Left lung (tissue), 10 donors: ENCODE measurements around the gene ADGRA1. TPM values are rescaled to one million over a fixed set of nuclear protein-coding genes. Genes with fewer than 3 reads are reported as not detected.

ENCODE experiments used
- ATAC-seq: fragments of 200-7000 bp; cut with Tn5 transposase; one replicate; pipeline ENCODE4 v1.9.1; 2020; ENCODE audit warnings: moderate library complexity
- DNase-seq, 4 donors: peaks; one replicate each; pipeline ENCODE4 v3.0.0-alpha.2; 2013 to 2020
- H3K27ac ChIP-seq, 2 donors: fragments of 200-600 bp; sonication (generic) in 1 of 2; one replicate each; pipeline versions ENCODE4 v1.5.0 to v1.8.0; 2020 to 2021
- H3K27me3 ChIP-seq, 2 donors: fragments of 200-600 bp; sonication (generic) in 1 of 2; one replicate each; pipeline versions ENCODE4 v1.5.0 to v1.8.0; 2020 to 2021
- H3K36me3 ChIP-seq, 2 donors: fragments of 200-600 bp; sonication (generic) in 1 of 2; one replicate each; pipeline versions ENCODE4 v1.5.0 to v1.8.0; 2020 to 2021
- H3K4me1 ChIP-seq, 2 donors: fragments of 200-600 bp; one replicate each; pipeline ENCODE4 v1.8.0; 2021
- H3K4me3 ChIP-seq, 2 donors: fragments of 200-600 bp; sonication (generic) in 1 of 2; one replicate each; pipeline versions ENCODE4 v1.5.0 to v1.8.0; 2020 to 2021; ENCODE audit warnings: mild to moderate bottlenecking in 1 of 2
- H3K9me3 ChIP-seq, 2 donors: fragments of 200-600 bp; sonication (generic) in 1 of 2; one replicate each; pipeline versions ENCODE4 v1.5.0 to v1.8.0; 2020 to 2021
- CTCF ChIP-seq, 2 donors: fragments of 200-600 bp; sonication (generic) in 1 of 2; IDR thresholded peaks; one replicate each; pipeline versions ENCODE4 v1.5.0 to v1.8.0; 2021; ENCODE audit warnings: antibody characterized with exemption in 2 of 2
- intact Hi-C, 2 donors: fragments of 100-400 bp; cut with DNase I; formaldehyde crosslinking; loops; one replicate each; pipeline versions ENCODE4 v1.11.2 to v1.14.2; 2022
- polyA plus RNA-seq, 6 donors: library from polyadenylated mRNA; unstranded; fragments of 120-200 nt; gene quantifications; one replicate each; pipeline ENCODE4 v1.2.1, GENCODE V29; 2013; ENCODE audit not compliant: insufficient read length in 6 of 6
- total RNA-seq, 2 donors: library from RNA; stranded (reverse); fragmentation: NEBNext Ultra II Directional; extraction: Animal tissue kit (Norgen Biotek cat#: 25700); gene quantifications; one replicate each; pipeline ENCODE4 v1.2.1, GENCODE V29; 2021
- donor health status: DM: no; HTN: yes; CAD: no.
- donor health status: DM: no; HTN: no; CAD: no.

Gene ADGRA1
- total and polyA plus RNA-seq, 8 donors = 0.07 to 0.24 (median 0.09) TPM; not detected in 1

- intact Hi-C loops = no loop called here
- Histone ChIP-seq H3K27ac (no peak overlapping the region), H3K4me3 (no peak overlapping the region), H3K36me3 (no peaks in the 10 kb centered on the region), H3K27me3 (peaks cover 0 to 64% of the 10 kb centered on the region in 2 donors), H3K4me1 (no peaks in the 10 kb centered on the region), H3K9me3 (no peaks in the 10 kb centered on the region)
- TF ChIP-seq CTCF (IDR thresholded peaks at IDR 0.05) = no peak
- ATAC-seq (no peak), DNase-seq (no peak)
These were observed 17.3 kb upstream of the ADGRA1 start for GRCh38 chr10:133070405-133070804.

GRCh38 chr10:133070810-133071209, 16.9 kb upstream of the ADGRA1 start:
- Histone ChIP-seq H3K36me3 (no peaks in the 10 kb centered on the region), H3K27me3 (peaks cover 0 to 68% of the 10 kb centered on the region in 2 donors), H3K27ac (no peak overlapping the region), H3K4me3 (no peak overlapping the region), H3K9me3 (no peaks in the 10 kb centered on the region), H3K4me1 (no peaks in the 10 kb centered on the region)
- intact Hi-C loops = no loop called here
- ATAC-seq = no peak
- DNase-seq = no peak
- TF ChIP-seq CTCF (IDR thresholded peaks at IDR 0.05) = no peak

GRCh38 chr10:133071733-133072132, 16.0 kb upstream of the ADGRA1 start:
- intact Hi-C loops = no loop called here
- H3K36me3 ChIP-seq = no peaks in the 10 kb centered on the region
- no peaks in the 10 kb centered on the region for H3K4me1 ChIP-seq
- peaks cover 0 to 77% of the 10 kb centered on the region in 2 donors for H3K27me3 ChIP-seq
- no peak overlapping the region for H3K27ac ChIP-seq
- no peak for DNase-seq
- TF ChIP-seq CTCF (IDR thresholded peaks at IDR 0.05) = no peak
- ATAC-seq = no peak
- H3K9me3 ChIP-seq = no peaks in the 10 kb centered on the region
- H3K4me3 ChIP-seq = no peak overlapping the region

- TF ChIP-seq CTCF (IDR thresholded peaks at IDR 0.05) = no peak
- Histone ChIP-seq H3K27ac (no peak overlapping the region), H3K4me3 (no peak overlapping the region), H3K27me3 (peaks cover 0 to 82% of the 10 kb centered on the region in 2 donors), H3K9me3 (no peaks in the 10 kb centered on the region), H3K36me3 (no peaks in the 10 kb centered on the region), H3K4me1 (no peaks in the 10 kb centered on the region)
- DNase-seq (no peak), ATAC-seq (no peak)
- intact Hi-C loops = no loop called here
These were observed 15.5 kb upstream of the ADGRA1 start for GRCh38 chr10:133072196-133072595.

- Histone ChIP-seq H3K4me3 (no peak overlapping the region), H3K27ac (no peak overlapping the region), H3K27me3 (peaks cover 0 to 77% of the 10 kb centered on the region in 2 donors), H3K4me1 (no peaks in the 10 kb centered on the region), H3K9me3 (no peaks in the 10 kb centered on the region), H3K36me3 (no peaks in the 10 kb centered on the region)
- TF ChIP-seq CTCF (IDR thresholded peaks at IDR 0.05) = no peak
- ATAC-seq (no peak), DNase-seq (no peak)
- intact Hi-C loops = no loop called here
These were observed 14.9 kb upstream of the ADGRA1 start for GRCh38 chr10:133072720-133073390.
